ENCODE data around the gene MAVS. TPM values are rescaled to one million over a fixed set of nuclear protein-coding genes. Genes with fewer than 3 reads are reported as not detected.
"Not testable (repeated sequence)": the region's sequence is repeated elsewhere in the genome, so short reads cannot be mapped to it uniquely, and the experiment has no call there.

The MAVS gene
- total RNA-seq, 1 experiment from 2014 or later: 25.0 TPM

- no peak for DNase-seq (ENCODE audit: low read depth)
Observed at GRCh38 chr20:3847429-3847940, 851 bp downstream of the MAVS start.

DNA sequence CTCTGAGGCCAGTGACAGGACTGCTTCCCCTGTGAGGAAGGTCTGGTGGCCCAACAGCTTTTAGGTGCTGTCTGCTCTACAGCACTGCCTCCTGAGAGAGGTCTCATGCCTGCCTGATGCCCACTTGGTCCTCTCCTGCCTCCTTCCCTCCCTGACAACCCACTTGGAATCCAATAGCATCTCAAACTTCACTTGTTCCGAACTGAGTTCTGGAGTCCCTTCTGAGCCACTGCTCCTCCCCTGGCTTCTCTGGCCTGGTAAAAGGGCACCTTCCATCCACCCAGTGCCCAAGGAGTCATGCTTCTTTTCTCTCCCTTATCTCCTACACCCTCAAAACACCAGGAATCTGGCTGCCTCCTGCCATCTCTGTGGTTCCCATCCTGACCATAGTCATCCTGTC lies 1.9 kb downstream of the MAVS start:
- no peak for DNase-seq (ENCODE audit: low read depth)

- DNase-seq (ENCODE audit: low read depth): no peak
Observed at GRCh38 chr20:3854462-3854871, 7.8 kb downstream of the MAVS start.

- DNase-seq (ENCODE audit: low read depth): no peak
Observed at GRCh38 chr20:3857405-3857804, 10.8 kb downstream of the MAVS start.

DNA sequence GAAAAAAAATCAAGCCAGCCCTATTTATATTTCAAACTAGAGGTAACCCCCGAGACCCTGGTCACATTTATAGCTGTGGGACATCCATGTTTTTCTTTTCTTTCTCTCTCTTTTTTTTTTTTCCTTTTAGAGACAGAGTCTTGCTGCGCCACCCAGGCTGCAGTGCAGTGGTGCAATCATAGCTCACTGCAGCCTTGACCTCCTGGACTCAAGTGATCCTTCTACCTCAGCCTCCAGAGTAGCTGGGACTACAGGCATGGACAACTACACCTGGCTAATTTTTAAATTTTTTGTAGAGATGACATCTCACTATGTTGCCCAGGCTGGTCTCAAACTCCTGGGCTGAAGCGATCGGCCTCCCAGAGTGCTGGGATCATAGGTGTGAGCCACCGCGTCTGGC lies 12.1 kb downstream of the MAVS start:
- DNase-seq (ENCODE audit: low read depth): no peak

- DNase-seq (ENCODE audit: low read depth): no peak
Observed at GRCh38 chr20:3861191-3861590, 14.6 kb downstream of the MAVS start.

DNA sequence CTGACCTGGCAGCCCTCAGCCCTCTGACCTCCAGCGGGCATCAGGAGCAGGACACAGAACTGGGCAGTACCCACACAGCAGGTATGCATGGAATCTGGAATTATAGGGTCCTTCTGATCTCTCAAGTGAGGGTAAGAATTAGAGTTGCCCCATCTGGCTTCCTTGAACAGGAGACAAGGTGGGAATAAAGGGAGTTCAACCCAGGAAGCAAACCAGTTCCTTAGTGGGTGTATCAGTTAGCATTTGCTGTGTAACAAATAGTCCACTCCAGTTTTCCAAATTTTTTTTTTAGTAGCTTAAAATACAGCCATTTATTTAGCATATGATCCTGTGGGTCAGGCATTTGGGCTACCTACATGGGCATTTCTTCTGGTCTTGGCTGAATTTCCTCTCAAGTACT lies 15.7 kb downstream of the MAVS start:
- DNase-seq (ENCODE audit: low read depth): no peak

DNA sequence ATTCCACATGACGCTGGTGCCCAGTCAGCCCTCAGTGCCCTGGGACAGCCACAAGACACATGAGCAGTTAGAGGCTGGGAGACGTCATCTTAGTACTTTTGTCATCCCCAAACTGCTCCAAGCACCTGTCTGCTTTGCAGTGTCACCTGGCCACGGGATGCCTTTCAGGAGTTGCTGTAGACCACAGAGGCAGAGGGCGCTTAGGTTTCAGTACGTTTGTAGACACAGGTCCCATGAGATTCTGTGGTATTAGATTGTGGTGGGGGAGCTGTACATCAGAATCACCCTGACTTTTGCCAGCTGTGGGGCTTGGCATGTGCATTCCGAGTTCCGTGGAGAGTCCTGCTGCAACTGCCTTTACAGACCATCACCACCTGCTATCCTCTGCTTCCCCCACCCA lies 16.7 kb downstream of the MAVS start:
- no peak for DNase-seq (ENCODE audit: low read depth)

DNA sequence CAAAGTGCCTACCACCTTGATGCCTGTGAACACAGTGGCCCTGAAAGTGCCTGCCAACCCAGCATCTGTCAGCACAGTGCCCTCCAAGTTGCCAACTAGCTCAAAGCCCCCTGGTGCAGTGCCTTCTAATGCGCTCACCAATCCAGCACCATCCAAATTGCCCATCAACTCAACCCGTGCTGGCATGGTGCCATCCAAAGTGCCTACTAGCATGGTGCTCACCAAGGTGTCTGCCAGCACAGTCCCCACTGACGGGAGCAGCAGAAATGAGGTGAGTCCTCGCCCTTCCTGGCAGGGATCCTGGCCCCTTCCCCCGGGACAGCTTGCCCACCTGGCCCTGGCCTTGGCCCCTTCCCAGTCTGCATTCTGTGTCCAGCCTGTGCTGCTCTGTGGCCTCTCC lies 17.9 kb downstream of the MAVS start:
- DNase-seq (ENCODE audit: low read depth): no peak

DNA sequence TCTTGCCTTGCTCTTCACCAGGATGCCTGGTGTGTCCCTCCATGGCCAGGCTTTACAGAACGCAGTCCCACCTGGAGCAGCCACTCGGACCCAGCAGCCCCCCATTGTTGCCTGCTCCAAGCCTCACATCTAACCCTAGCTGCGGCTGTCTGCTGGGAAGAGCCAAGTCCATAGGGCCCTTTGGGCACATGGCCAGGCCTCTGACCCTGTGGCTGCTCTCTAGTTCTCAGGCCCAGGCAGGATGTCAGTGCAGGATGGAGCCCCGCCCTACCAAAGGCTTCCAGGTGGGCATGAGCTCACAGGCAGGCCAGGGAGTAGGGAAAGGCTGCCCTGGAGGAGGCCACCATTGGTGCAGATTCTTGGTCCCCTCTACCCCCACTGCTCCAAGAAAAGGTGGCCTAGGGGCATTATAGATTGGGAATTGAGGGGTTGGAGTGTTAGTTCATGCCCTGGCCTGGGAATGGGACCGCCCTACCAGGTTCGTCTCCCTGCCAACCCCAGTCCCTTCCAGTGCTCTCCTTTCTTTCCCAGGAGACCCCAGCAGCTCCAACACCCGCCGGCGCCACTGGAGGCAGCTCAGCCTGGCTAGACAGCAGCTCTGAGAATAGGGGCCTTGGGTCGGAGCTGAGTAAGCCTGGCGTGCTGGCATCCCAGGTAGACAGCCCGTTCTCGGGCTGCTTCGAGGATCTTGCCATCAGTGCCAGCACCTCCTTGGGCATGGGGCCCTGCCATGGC lies 18.7 kb downstream of the MAVS start:
- DNase-seq (ENCODE audit: low read depth): no peak

DNA sequence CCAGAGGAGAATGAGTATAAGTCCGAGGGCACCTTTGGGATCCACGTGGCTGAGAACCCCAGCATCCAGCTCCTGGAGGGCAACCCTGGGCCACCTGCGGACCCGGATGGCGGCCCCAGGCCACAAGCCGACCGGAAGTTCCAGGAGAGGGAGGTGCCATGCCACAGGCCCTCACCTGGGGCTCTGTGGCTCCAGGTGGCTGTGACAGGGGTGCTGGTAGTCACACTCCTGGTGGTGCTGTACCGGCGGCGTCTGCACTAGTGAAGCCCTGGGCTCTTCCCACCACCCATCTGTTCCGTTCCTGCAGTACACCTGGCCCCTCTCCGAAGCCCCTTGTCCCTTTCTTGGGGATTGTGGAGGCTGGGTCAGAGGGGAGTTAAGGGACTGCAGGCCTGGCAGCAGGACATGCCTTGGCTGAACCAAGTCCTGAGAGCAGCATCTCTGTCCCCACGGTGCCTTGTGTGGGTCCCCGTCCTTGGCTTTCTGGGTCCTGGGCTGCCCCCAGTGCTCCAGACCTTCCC lies 19.3 kb downstream of the MAVS start:
- no peak for DNase-seq (ENCODE audit: low read depth)

GRCh38 chr20:3866464-3866863 lies 19.8 kb downstream of the MAVS start:
- no peak for DNase-seq (ENCODE audit: low read depth)

GRCh38 chr20:3867802-3868201 lies 21.2 kb downstream of the MAVS start:
- no peak for DNase-seq (ENCODE audit: low read depth)

- no peak for DNase-seq (ENCODE audit: low read depth)
Observed at GRCh38 chr20:3869839-3870634, 23.4 kb downstream of the MAVS start.

- DNase-seq (ENCODE audit: low read depth): no peak
Observed at GRCh38 chr20:3871550-3872265, 25.1 kb downstream of the MAVS start.

DNA sequence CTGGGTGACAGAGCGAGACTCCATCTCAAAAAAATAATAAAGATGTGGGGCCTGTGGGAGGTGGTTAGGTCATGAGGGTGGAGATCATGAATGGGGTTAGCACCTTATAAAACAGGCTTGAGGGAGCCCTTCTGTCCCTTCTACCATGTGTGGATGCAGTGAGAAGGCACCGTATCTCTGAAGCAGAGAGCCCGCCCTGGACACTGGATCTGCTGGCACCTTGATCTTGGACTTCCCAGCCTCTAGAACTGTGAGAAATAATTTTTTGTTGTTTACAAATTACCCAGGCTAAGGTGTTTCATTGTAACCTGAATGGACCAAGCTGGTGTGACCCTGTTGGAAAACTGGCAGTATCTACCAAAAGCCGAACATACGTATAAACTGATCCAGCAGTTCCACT lies 26.9 kb downstream of the MAVS start:
- no peak for DNase-seq (ENCODE audit: low read depth)

GRCh38 chr20:3874194-3874844 lies 27.7 kb downstream of the MAVS start:
- DNase-seq (ENCODE audit: low read depth): no peak

DNA sequence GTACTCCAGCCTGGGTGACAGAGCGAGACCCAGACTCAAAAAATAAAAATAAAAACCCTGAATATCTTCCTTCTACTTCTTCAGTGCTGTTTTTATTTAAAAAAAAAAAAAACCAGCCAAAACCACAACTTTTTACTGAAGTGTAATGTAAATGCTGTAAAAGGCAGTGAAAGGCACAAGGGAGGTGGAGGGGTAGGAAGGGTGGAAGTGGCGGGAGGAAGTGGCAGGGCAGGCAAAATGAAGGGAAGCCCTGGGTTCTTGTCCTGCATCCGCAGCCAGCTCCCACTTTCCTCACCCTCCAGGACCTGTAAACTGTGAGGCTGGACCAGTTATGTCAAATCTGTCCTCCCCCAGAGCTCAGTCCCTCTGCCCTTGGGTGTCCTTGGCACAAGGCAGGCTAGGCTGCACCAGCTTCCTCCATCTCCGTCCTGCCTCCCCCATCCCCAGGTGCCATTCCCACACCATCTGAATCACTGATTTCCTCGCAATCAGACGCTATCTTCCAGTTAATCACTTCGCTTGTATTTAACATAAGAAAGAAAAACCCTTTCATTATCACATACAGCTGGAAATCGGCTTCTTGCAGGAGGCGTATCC lies 28.8 kb downstream of the MAVS start:
- DNase-seq (ENCODE audit: low read depth): no peak

DNA sequence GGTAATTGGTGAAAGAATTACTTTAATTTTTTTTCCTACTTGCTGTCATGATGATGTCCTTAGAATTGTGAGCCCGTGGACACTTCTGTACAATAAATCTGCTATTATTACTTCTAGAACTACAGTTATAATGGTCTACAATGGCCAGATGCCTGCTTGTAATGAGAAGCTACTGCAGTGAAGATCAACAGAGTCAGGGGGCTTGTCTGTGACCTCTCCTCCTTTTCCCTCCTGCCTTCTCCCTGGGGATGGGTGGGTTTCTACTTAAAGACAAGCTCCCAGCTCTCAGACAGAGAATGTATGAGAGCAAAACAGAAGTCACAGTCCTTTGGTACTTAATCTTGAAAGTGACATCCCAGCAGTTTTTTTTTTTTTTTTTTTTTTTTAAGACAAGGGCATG lies 29.4 kb downstream of the MAVS start:
- no peak for DNase-seq (ENCODE audit: low read depth)

GRCh38 chr20:3876676-3877075 lies 30.0 kb downstream of the MAVS start:
- DNase-seq (ENCODE audit: low read depth): no peak

- not testable (repeated sequence) for DNase-seq (ENCODE audit: low read depth)
Observed at GRCh38 chr20:3878921-3879274, 32.3 kb downstream of the MAVS start.
